Left ventricle myocardium superior (tissue), 1 donor: Measurements from ENCODE around the gene GLS2. TPM values are rescaled to one million over a fixed set of nuclear protein-coding genes. Genes with fewer than 3 reads are reported as not detected.
"Not testable (repeated sequence)": the region's sequence is repeated elsewhere in the genome, so short reads cannot be mapped to it uniquely, and the experiment has no call there.

Source experiments
- ATAC-seq: fragments of 200-7000 bp; cut with Tn5 transposase; one replicate; pipeline ENCODE4 v1.9.1; 2020; ENCODE audit warnings: mild to moderate bottlenecking, moderate library complexity
- DNase-seq: peaks from one replicate; pipeline ENCODE4 v3.0.0-alpha.2; 2020
- intact Hi-C: fragments of 100-400 bp; cut with micrococcal nuclease; formaldehyde crosslinking; loops from one replicate; pipeline ENCODE4 v1.11.0; 2022
- total RNA-seq: library from RNA; stranded (reverse); fragmentation: NEBNext Ultra II Directional; extraction: Animal tissue kit (Norgen Biotek cat#: 25700); gene quantifications from one replicate; pipeline ENCODE4 v1.2.1, GENCODE V29; 2021
- donor health status: DM: no; HTN: yes; CAD: no; lungs with severe emphysema.

GLS2 gene
- total RNA-seq, 1 donor from 2014 or later: 0.57 TPM

GRCh38 chr12:56496704-56497103 is 8.7 kb upstream of the GLS2 start:
- ATAC-seq, intact Hi-C loops: not testable (repeated sequence)
- peak; percentile 63 for DNase-seq

GRCh38 chr12:56494481-56494880 is 6.5 kb upstream of the GLS2 start:
- DNase-seq, intact Hi-C loops, ATAC-seq: not testable (repeated sequence)

DNA sequence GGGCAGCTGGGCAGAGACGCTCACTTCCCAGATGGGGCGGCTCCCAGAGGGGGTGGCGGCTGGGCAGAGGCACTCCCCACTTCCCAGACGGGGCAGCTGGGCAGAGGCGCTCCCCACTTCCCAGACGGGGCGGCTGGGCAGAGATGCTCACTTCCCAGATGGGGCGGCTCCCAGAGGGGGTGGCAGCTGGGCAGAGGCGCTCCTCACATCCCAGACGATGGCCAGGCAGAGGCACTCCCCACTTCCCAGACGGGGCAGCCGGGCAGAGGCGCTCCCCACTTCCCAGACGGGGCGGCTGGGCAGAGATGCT is 6.1 kb upstream of the GLS2 start:
- DNase-seq, intact Hi-C loops, ATAC-seq: not testable (repeated sequence)

DNA sequence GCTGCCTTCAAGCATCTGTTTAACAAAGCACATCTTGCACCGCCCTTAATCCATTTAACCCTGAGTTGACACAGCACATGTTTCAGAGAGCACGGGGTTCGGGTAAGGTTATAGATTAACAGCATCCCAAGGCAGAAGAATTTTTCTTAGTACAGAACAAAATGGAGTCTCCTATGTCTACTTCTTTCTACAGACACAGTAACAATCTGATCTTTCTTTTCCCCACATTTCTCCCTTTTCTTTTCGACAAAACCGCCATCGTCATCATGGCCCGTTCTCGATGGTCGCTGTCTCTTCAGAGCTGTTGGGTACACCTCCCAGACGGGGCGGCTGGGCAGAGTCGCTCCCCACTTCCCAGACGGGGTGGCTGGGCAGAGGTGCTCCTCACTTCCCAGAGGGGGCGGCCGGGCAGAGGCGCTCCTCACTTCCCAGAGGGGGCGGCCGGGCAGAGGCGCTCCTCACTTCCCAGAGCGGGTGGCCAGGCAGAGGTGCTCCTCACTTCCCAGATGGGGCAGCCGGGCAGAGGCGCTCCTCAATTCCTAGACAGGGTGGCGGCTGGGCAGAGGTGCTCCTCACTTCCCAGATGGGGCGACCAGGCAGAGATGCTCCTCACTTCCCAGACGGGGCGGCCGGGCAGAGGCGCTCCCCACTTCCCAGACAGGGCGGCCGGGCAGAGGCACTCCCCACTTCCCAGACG is 5.6 kb upstream of the GLS2 start:
- intact Hi-C loops, DNase-seq, ATAC-seq: not testable (repeated sequence)

DNA sequence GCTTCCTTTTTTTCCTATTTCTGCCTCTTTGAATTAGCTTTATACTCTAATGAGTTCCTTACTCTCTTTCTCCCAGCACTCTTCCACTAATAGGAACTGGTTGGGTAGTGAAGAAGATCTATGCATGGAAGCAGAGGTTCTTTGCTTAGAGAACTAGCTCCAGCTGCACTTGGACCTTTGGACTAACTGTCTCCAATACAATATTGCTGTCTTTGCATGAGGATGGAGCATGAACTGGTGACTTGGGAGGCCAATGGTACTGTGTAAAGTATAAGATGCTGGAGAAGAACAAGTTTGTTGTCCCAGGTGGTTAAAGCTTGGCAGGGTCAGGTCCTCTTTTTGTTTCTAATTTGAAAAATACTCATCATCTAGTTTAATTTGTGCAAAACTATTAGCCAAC is 2.4 kb upstream of the GLS2 start:
- intact Hi-C loops: no loop called here
- ATAC-seq (no peak), DNase-seq (no peak)

DNA sequence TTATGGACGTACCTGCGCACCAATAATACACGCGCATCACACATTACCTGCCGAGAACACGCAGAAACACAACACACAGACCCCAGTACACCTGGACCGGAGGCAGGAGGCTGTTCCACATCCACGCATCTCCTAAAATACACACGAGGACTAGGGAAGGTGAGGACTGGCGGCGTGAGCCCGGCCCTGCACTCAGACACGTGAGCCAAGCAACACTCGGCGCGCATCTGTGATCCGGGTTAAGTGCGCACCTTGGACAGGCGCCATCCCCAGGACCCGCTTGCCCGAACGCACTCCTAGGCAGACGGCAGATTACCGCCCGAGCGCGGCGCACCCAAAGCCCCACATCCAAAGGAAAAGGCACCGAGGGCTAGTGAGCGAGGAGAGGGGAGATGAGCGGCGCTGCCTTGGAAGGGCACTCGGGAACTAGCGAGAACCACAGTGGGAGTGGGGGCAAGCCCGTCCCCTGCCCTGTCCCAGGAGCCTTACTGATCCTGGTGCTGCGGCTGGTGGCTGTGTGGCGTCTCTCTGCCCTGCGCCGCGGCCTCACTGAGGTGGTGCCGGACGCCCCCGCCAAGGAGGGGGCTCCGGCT is 417 bp downstream of the GLS2 start:
- ATAC-seq: peak; percentile 54
- peak; percentile 44 for DNase-seq
- intact Hi-C loops: no loop called here

DNA sequence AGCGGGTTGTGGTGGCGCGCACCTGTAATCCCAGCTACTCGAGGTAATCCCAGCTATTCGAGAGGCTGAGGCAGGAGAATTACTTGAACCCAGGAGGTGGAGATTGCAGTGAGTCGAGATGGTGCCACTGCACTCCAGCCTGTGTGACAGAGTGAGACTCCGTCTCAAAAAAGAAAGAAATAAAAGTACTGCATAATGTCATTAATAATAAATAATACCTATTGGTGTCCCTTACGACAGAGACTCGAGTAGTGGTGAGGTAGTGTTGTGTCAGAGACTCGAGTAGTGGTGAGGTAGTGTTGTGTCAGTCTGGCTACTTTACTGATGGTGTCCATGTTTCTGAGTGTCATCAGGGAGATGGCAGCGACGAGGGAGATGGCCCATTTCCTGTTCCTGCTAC is 1.3 kb downstream of the GLS2 start:
- intact Hi-C loops: no loop called here
- no peak for DNase-seq
- ATAC-seq: no peak

GRCh38 chr12:56484566-56484965 is 3.4 kb downstream of the GLS2 start:
- intact Hi-C loops: no loop called here
- no peak for ATAC-seq
- no peak for DNase-seq

- ATAC-seq (no peak), DNase-seq (no peak)
- intact Hi-C loops: no loop called here
Measured at GRCh38 chr12:56479625-56480024, 8.3 kb downstream of the GLS2 start.

- intact Hi-C loops: no loop called here
- no peak for ATAC-seq
- DNase-seq: no peak
Measured at GRCh38 chr12:56477521-56478225, 10.3 kb downstream of the GLS2 start.

DNA sequence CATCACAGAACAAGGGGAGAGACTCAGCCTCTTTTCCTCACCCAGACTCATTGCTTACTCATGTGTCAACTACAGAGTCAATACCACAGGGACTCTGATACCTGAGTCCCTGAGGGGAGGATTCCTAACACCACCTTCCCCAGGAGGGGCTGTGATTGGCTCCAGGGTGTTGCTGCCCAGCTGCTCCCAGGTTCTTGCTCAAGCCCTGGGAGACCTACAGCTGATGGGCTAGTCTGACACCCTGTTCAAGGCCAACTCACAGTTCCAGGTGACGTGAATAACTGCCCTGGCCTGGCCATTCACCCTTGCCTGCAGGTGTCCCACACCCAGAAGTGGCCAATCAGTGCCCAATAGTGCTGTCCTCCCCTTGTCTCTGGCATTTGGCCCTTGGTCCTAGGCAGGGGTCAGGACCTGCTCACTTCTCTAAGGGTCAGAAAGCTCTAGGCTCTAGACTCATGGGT is 11.0 kb downstream of the GLS2 start:
- ATAC-seq: no peak
- DNase-seq: no peak
- intact Hi-C loops: no loop called here

DNA sequence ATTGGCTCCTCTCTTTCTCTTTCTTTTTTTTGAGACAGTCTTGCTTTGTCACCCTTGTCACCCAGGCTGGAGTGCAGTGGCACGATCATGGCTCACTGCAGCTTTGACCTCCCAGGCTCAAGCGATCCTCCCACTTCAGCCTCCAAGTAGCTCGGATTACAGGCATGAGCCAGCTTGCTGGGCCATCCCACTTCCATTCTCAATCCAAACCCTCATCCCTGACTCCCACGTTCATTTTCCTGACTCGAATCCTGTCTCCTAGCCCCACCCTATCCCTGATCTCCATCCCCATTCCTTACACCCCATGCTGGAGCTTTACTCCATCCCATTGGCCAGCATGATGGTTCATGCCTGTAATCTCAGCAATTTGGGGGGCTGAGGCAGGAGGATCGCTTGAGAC is 11.8 kb downstream of the GLS2 start:
- no peak for ATAC-seq
- intact Hi-C loops: no loop called here
- DNase-seq: no peak

GRCh38 chr12:56474389-56474788 is 13.6 kb downstream of the GLS2 start:
- ATAC-seq (peak; percentile 85), DNase-seq (peak; percentile 59)
- intact Hi-C loops: no loop called here

DNA sequence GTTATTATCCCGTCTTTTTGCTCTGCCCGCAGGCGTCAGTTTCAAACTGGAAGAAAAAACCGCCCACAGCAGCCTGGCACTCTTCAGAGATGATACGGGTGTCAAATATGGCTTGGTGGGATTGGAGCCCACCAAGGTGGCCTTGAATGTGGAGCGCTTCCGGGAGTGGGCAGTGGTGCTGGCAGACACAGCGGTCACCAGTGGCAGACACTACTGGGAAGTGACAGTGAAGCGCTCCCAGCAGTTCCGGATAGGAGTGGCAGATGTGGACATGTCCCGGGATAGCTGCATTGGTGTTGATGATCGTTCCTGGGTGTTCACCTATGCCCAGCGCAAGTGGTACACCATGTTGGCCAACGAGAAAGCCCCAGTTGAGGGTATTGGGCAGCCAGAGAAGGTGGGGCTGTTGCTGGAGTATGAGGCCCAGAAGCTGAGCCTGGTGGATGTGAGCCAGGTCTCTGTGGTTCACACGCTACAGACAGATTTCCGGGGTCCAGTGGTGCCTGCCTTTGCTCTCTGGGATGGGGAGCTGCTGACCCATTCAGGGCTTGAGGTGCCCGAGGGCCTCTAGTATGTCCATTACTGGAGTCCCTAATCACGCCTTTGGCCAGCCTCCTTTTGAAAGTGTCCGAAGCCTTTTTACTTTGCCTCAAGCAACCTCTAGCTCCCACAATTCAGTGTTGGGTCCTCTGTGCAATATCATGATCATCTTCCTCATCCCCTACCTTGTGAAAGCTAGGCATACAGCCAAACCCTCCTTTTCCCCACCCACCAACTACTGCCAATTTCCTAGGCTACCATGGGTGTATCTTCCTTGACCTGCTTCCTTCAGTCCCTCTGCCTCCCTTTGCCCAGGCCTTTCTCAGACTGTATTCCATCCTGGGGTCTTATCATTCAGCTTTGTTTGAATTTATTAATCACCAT is 18.7 kb downstream of the GLS2 start:
- ATAC-seq (peak; percentile 16), DNase-seq (no peak)
- intact Hi-C loops: loop anchor here (10.0 kb wide), 1 partner anchor 274 kb away; no protein-coding TSS in a partner anchor

GRCh38 chr12:56468216-56469006 is 19.6 kb downstream of the GLS2 start, which contains the start of gene SPRYD4:
SPRYD4 (plus strand) TSS chr12:56468578; CDS start chr12:56468592, 14 bp downstream.
- peak; percentile 96 for DNase-seq
- peak; percentile 98 for ATAC-seq
- intact Hi-C loops: loop anchor here (10.0 kb wide), 1 partner anchor 274 kb away; no protein-coding TSS in a partner anchor

GRCh38 chr12:56462565-56462964 is 25.4 kb downstream of the GLS2 start:
- no peak for ATAC-seq
- intact Hi-C loops: loop anchor here (10.0 kb wide), 1 partner anchor 268 kb away; no protein-coding TSS in a partner anchor

GRCh38 chr12:56461235-56462159 is 26.5 kb downstream of the GLS2 start:
- DNase-seq: no peak
- intact Hi-C loops: loop anchor here (10.0 kb wide), 1 partner anchor 267 kb away; no protein-coding TSS in a partner anchor
- no peak for ATAC-seq

More at GRCh38 chr12:56462565-56462964, 25.4 kb downstream of the GLS2 start:
- DNase-seq: no peak
